Right ventricle myocardium superior (tissue), 1 donor: ENCODE data around the gene CYP46A1. TPM values are rescaled to one million over a fixed set of nuclear protein-coding genes. Genes with fewer than 3 reads are reported as not detected.

Experiments
- total RNA-seq: library from RNA; stranded (reverse); fragmentation: NEBNext Ultra II Directional; extraction: Animal tissue kit (Norgen Biotek cat#: 25700); gene quantifications from one replicate; pipeline ENCODE4 v1.2.1, GENCODE V29; 2021
- donor health status: DM: no; HTN: yes; CAD: no; lungs with severe emphysema.

Gene CYP46A1
- total RNA-seq, 1 donor from 2014 or later = 3.0 TPM

Other genes with a start within 250 kb of the CYP46A1 start
- 92.5 TPM for gene SETD3, start 203.4 kb upstream of the CYP46A1 start, total RNA-seq
- 31.9 TPM for gene CCNK, start 202.9 kb upstream of the CYP46A1 start, total RNA-seq
- gene CCDC85C, start 80.1 kb upstream of the CYP46A1 start, total RNA-seq = 46.6 TPM
- 1.6 TPM for gene HHIPL1, start 39.2 kb upstream of the CYP46A1 start, total RNA-seq
- 39.5 TPM for gene EML1, start 109.1 kb downstream of the CYP46A1 start, total RNA-seq